Eye (tissue), 1 donor: ENCODE data around the gene RBMS3.
"Not testable (repeated sequence)": the region's sequence is repeated elsewhere in the genome, so short reads cannot be mapped to it uniquely, and the experiment has no call there.

ENCODE experiments used
- DNase-seq: peaks from one replicate; pipeline ENCODE4 v3.0.0-alpha.2; 2015

The RBMS3 gene

DNA sequence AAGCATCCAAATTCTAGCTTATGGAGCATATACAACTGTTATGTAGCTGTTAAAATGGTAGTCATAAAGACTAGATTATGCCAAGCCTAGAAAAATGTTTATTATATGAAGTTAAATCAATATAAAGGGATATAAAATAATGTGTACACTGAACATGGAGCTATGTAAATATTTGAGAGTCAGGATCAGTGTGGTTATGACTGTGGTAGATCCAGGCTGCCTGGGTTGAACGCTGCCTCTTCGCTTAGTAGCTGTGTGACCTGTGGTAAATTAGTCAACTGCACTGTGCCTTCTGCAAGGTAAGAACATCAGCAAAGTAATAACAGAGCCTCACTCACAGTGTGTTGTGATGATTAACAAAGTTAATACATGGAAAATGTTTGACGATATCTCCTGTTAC is 212.2 kb downstream of the RBMS3 start:
- DNase-seq: peak; percentile 16

DNA sequence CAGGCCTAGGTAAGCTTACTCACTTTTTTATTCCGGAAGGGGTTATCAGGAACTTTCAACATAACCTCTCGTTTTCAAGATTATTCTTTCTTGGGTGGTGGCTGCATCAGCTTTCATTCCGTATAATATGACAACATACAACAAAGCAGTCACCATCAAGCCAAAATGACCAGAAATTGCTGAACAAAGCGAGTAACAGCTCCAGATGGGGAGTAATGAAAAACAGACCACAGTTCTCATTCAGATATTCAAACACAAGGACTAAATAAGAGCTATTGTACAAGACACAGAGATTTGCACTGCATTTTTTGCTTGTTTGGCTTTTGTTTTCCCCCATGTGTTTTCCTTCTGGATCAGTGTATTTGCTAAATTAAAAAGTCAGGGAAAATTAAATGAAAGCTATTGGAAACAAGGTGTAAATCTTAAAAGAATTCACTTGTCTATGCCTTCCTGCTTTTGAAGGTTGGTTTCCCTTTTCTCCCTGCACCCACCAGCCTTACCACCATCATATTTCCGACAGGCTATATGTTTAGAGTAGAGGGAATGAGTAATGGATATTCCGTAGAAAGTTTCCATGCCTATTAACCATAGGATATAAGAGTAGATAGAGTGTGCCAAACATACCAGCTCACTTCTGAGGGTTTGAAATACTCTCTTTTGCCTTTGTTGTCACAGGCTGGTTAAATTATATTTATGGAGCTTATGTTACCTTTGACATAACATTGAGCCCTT is 213.6 kb downstream of the RBMS3 start:
- peak; percentile 77 for DNase-seq

DNA sequence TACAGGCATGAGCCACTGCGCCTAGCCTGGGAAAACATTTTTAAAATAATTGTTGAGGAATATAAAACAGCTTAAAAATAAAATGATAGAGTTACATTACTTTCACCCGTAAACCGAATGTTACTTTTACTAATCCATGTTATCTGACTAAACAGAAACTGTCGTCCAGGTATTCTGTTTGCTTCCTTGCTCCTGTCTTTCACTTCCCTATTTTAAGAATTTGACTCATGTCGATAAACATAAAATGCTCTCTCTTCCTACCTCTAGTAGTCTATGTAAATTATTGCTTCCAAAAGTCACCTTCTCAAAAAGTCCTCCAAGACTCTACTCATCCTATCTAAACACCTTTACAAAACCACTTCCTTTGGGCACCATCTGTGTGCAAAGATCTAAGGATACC is 216.4 kb downstream of the RBMS3 start:
- DNase-seq: no peak

DNA sequence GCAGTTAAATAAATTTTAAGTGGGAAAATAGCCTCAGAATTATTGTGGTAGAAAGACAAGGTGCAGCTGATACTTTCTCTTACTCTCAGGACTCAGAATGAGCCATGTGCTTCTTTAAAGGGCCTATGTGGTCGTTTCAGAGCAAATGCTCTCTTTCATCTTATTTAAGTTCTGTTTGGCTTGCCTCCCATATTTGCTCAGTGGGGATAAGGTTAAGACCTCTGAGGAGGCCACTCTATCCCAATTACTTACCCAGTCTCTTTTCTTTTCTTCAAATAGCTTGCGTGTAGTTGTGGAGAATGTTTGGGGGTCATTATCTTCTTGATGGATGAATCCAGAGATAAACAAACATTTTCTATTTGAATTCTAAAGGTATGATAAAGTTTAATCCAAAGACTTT is 221.9 kb downstream of the RBMS3 start:
- no peak for DNase-seq

DNA sequence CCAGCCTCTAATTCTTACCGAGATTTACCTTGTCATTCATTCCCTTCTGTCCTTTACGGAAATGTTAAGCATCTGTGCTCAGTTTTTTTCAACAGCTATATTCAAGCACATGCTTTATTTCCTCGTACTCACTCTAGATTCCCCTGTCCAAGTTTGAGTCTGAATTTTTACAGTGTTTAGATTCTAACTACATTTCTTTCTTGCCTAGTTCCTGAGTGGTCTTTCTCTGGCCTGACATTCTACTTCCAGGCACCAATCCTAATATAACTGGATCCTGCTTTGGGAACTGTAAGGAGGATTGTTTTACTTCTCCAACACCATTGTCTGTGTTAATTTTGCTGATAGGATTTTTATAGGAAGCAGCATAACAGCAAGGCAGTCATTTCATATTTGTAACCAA is 222.4 kb downstream of the RBMS3 start:
- DNase-seq: no peak

DNA sequence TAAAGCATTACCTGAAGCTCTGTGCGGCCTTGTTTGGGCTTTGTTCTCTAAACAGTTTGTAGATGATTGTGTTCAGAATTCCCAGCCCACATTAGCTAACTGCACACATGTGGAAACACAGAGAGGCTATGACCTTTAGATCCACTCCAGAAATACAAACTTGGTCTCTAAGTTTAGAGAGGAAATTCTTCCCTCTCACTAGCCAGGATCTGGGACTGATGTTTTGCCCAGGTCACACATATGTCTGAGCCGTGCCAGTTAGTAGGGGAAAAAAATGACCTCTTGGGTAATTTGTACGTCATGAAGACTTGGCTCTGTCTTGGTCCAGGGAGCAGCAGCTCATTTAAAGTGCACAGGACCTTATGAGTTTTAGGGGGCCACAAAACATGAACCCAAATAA is 223.1 kb downstream of the RBMS3 start:
- DNase-seq: no peak

DNA sequence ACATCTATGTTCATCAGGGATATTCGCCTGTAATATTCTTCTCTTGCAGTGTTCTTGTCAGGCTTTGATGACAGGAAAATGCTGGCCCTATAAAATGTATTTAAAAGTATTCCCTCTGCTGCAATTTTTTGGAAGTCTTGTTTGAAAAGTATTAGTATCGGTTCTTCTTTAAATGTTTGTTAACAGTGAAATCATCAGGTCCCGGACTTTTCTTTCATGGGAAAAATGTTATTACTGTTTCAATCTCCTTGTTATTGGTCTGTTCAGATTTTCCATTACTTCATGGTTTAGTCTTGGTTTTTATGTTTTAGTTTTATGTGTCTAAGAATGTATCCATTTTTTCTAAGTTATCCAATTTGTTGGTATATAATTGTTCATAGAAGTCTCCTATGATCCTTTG is 225.6 kb downstream of the RBMS3 start:
- DNase-seq: no peak

DNA sequence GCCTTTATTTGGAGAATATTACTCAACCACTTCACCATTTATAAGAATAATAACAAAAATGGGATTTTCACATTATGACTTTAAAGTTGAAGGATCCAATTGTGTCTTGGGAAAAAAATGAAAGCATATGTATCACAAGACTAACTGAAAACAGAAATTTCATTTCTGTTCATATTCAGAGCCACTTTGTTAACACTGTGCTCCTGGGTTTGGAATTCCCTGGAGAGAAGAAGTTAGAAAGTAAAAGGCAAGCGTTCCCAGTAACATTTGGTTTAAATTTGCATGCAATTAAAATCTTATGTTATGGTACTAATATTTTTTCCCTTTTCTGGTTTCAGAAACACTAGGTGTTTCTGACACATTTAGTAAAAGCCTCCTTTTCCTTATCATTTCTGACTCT is 230.8 kb downstream of the RBMS3 start:
- no peak for DNase-seq

DNA sequence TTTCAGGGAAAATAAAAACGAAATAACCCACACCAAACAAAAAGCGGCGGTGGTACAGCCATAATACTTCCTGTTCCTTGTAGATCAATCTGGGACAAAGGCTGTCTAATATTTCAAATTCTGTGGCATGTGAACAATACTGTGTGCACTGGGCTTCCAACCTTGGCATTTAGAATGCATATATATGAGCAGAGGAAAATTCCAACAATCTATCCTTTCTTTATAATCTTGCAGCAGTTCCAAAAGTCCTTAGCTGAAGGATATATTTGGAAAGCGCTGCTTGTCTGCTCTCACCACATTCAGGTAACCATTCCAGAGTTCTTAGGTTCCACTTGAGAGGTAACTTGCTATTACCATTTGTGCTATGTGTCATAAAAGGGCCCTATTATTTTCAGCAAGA is 231.8 kb downstream of the RBMS3 start:
- DNase-seq: no peak

DNA sequence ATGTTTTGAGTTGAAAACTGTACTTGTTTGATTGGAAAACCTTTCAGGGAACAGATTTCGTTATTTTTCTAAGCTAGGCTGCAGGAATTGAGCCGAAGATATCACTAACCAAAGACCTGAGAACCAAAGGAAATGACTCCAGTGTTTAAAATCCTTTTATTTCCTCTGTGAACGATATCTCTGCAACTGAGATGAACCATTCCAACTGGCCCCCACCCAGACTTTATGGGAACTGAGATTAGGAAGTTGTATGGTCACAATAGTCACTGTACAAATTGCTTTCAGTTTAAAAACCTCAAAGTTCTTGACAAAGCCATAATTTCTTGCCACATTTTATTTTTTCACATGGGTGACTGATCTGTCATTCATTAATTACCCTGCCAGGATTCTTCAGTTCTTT is 232.4 kb downstream of the RBMS3 start:
- no peak for DNase-seq

DNA sequence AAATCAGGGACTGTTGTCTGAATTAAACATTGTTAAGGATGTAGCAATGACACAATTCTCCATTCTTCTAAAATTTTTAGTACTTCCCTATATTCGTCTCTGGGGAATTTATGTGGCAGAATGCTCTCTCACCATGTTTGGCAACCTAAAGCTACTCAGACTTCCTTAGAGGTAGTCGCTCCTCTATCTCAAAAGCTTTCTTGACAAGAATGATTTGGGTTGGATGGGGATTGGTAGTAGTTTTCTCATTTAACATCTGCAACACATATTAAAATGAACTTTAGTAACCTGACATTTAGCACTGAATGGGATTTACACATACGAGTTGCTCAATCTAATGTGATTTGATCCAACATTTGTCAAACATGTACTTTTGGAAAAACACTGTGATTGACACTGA is 233.3 kb downstream of the RBMS3 start:
- DNase-seq: no peak

DNA sequence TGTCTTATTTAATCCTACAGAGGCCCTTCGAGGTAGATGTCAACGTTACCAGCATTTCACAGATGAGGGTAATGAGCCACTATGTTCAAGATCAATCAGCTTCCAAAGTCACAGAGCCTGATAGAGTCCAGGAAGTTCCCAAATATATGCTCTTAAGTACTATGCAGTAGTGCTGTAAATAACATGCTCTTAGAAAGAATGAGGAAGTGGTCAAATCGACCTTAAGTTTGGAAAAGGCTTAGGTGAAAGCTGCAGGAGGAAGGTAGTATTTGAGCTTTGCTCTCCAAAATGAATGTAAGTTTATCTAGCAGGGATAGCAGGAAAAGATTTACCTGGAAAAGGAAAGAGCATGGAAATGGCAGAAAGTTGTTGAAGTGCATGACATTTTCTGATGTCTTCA is 234.0 kb downstream of the RBMS3 start:
- DNase-seq: no peak

DNA sequence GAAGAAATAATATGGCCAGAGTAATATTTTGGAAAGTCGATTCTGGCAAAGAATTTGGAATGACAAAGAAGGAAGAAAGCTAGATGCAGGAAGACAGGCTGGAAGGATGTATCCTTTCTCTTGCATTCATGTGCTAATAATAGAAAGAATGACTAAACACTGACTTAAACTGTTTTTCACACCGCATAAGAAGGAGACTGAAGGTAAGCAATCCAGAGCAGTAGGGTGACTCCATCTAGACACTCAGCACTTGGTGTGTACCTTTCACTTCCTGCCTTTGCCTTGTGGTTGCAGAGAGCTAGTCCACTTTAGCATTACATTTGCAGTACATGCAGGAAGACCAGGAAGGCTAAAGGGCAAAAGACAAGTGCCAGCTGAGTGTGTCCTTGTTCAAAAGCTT is 234.6 kb downstream of the RBMS3 start:
- DNase-seq: no peak

DNA sequence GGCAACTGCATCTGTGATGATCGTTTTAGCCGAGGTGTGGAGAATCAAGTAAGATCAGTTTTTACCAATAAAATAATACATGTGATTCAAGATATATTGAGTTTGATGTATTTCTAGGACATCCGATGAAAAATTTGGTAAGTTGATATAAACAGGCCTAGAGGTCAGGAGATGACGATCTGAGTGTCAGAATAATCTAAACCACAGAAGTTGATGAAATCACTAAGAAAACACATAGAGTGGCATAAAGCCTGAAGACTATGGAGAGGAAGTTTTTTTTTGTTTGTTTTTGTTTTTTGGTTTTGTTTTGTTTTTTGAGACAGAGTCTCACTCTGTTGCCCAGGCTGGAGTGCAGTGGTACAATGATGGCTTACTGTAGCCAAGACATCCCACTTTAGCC is 235.3 kb downstream of the RBMS3 start:
- no peak for DNase-seq

DNA sequence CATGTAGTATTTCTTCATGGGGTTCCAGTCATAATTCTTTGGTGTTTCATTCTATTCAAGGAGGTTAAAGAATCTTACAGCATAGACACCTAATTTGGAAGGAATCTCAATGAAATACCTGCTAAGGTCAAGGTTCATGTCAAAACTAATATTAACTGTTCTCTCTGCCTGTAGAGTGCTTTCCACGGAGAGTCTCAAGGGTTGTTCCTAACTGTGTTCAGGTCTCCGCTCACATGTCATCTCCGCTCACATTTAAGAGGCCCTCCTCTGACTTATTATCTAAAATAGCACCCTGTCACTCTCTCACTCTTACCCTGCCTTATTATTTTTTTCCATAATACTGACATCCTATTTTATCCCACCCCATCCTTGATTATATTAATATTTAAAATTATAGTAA is 239.9 kb downstream of the RBMS3 start:
- DNase-seq: no peak

DNA sequence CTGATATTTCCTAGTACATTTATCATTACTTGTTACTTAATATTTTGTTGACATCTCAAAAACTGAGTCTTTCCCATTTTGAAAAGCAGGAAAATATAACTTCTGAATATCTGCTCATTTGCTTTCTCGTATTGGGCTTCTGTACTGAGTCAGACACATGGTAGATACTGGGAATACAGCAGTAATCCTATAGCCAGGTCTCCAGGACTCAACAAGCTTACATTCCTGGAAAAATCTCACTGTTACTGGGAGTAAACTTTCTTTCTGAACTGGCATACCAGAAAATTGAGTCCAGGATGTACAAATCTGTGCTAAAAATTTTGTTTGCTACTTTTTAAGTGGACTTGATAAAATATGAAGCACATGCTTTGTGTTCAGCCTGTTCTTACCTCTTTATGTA is 240.4 kb downstream of the RBMS3 start:
- no peak for DNase-seq

DNA sequence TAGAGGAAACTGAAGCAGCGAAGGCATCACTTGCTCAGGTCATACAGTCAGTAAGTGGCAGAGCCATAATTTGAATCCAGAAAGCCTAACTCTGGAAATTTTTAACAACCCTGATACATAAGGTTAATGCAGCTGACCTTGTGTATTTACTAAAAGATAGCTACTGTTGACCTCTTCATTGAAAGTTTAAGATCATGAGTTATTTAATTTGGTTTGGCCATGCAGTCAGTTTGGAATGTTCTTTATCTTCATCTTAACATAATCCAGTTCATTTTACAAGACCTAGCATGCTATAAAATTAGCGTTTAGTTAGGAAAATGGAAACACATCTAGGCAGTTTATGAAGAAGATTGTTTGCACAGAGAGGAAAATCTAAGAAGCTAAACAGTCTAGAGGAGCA is 240.9 kb downstream of the RBMS3 start:
- DNase-seq: no peak

DNA sequence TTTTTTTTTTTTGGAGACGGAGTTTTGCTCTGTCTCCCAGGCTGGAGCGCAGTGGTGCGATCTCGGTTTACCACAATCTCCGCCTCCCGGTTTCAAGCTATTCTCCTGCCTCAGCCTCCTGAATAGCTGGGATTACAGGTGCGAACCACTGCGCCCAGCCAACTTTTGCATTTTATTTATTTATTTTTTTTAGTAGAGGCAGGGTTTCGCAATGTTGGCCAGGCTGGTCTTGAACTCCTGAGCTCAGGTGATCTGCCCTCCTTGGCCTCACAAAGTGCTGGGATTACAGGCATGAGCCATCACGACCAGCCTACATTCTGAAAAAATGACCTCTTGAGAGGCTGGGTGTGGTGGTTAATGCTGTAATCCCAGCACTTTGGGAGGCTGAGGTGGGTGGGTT is 243.6 kb downstream of the RBMS3 start:
- not testable (repeated sequence) for DNase-seq

DNA sequence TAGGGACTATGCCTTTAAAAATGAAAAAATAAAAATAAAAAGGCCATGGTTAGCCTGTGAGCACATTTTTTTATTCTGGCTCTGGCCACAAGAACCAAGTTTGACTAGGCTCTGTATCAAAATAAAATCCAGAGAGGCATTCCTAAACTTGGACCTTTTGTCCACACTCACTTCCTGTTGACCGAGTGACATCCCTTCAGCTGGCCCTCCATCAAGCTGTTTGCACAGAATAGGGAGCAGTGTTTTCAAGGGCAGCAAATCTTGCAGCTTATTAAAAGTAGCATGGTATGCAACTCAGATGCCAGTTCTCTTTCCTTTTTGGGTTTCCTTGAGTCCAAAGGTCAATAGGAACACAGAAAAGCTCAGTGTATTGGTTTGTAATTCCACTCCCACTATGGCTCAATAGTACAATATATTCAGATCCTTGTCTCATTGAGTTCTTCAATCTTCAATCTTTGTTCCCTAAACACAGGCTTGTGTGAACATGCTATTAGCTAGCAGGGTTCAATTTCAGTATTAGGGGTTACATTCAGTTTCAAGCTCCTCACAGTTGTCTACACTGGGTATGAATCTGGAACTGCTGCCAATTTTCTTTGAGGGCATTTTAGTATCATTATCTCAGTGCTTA is 244.5 kb downstream of the RBMS3 start:
- DNase-seq: peak; percentile 26

DNA sequence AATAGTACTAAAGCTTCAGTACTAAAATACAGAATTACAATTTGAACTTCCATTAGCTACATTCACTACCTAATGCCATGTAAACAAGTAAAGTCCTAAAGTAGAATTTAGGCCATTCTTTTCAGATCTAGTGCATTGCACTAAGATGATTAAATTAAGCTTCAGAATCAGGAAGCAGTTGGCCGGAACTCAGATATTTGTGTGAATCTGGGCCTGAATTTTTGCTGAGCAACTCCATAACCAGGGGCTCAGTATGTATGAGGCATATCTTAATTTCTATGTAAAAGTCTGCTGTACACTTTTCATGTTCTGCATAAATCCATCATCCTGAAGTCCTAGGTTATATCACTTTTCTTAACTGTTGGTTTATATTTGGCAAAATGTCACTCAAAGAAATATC is 246.4 kb downstream of the RBMS3 start:
- no peak for DNase-seq

DNA sequence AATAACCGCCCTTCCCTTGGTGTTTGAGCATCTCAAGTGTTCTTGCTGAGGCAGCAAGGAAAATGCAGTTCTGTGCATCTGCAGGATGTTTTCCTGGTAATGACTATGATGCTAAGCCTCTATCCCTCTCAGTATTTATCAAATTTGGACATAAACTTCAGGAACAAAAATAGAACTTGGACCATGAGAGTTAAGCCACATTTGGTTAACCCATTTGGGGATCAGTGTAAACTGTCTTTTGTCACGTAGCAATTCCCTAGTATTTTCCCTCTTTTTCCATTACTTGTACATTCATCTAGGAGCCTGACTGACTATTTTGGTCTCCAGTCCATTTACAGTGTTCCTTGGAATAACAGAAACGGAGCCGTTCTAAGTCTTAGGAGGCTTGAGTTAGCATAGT is 250.8 kb downstream of the RBMS3 start:
- DNase-seq: no peak

DNA sequence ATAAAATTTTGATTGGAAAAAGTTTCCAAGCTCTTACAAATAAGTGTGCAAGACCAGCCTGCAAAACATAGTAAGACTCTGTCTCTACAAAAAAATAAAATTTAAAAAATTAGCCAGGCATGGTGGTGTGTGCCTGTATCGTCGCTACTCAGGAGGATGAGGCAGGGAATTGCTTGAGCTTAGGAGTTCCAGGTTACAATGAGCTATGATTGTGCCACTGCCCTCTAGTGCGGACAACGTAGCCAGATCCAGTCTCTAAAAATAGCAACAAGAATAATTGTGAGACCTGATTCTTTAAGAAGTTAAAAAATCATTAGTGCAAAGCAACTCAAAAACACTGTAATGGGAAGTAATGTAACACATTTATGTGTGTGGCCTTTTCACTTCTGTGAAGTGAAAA is 251.6 kb downstream of the RBMS3 start:
- DNase-seq: no peak

DNA sequence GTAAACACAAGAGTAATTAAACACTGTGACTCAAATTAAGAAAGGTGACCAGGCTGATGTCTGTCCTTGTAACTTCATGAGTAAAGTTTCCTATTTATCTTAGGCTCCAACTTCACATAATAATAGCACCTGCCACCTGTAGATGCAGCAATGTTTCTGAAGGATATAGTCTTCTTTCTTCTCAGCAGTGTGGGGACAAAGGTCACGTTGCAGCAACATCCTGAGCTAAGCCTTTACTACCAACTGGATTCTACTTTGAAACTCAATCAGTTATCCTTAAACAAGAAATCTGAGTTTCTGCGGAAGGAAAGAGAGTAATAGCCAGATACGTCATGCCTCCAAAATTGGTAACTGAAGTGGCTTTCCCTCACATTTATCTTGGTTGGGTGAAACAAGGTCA is 253.1 kb downstream of the RBMS3 start:
- DNase-seq: no peak

DNA sequence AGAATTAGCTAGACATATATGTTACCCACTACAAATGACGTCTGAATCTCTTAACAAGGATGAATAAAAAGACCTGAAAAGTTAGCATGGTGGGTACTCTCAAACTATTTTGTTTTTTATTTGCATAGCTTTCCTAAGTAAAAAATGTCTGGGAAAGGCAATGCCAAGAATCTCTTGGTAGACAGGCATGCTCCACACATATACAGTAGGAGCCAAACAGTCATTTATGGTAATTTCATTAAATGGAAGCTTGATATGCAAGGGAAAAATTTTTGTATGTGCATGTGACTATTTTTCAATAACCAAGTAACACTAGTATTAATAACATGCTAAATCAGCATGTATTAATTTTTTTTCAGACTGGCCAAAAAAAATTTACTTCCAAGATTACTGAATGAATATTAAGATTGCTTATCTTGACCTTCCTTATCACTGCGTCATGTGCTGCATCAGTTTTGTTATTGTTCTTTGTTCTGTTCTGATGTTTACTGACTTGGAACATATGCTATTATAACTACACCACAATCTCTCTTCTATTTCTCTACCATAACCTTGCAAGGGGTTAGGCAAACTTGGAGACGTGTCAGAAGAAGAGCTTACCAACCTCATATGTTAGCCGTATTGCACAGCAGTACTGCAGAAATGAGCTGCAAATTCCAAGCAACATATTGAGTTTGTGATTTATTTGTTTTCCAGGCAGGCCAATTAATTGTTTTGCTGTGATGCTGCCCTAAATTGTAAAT is 255.3 kb downstream of the RBMS3 start:
- DNase-seq: no peak
